Bronchial epithelial cell (primary cell): ENCODE data around the gene EVA1A. TPM values are rescaled to one million over a fixed set of nuclear protein-coding genes. Genes with fewer than 3 reads are reported as not detected.

ENCODE experiments used
- DNase-seq: peaks from one replicate; pipeline ENCODE4 v3.0.0-alpha.2; 2010; ENCODE audit warnings: low read depth
- FAIRE-seq: peaks from 2 replicates; lab custom pipeline; 2011; peaks lifted over from hg19 to GRCh38; lab: Jason Lieb, UNC
- H3K27me3 ChIP-seq: 2 replicates; pipeline ENCODE4 v1.5.1; 2011; ENCODE audit warnings: low read length; ENCODE audit not compliant: control insufficient read depth, insufficient read depth
- H3K36me3 ChIP-seq: 2 replicates; pipeline ENCODE4 v1.5.1; 2011; ENCODE audit warnings: low read length; ENCODE audit not compliant: control insufficient read depth, insufficient read depth
- H3K4me3 ChIP-seq: 2 replicates; pipeline ENCODE4 v1.5.1; 2011; ENCODE audit warnings: mild to moderate bottlenecking, low read depth, low read length, control low read depth
- total RNA-seq: library from RNA; depleted of rRNA; stranded (reverse); fragments of >200 nt; gene quantifications from 2 replicates; pipeline ENCODE4 v1.2.1, GENCODE V29; 2014
- TF ChIP-seq, protein P1 (sequence below): IDR thresholded peaks from 2 replicates; pipeline ENCODE4 v1.5.1; 2011; ENCODE audit warnings: mild to moderate bottlenecking, moderate library complexity, low read length, control low read depth, inconsistent platforms; ENCODE audit not compliant: insufficient read depth, severe bottlenecking

Gene EVA1A
- total RNA-seq, 1 donor from 2014 or later: 5.8 TPM

GRCh38 chr2:75475976-75476375 lies 84.8 kb downstream of the EVA1A start:
- Histone ChIP-seq H3K36me3 (no peaks in the 10 kb centered on the region), H3K4me3 (no peak overlapping the region), H3K27me3 (no peaks in the 10 kb centered on the region)
- DNase-seq (no peak), FAIRE-seq (no peak)
- TF ChIP-seq, protein P1, sequence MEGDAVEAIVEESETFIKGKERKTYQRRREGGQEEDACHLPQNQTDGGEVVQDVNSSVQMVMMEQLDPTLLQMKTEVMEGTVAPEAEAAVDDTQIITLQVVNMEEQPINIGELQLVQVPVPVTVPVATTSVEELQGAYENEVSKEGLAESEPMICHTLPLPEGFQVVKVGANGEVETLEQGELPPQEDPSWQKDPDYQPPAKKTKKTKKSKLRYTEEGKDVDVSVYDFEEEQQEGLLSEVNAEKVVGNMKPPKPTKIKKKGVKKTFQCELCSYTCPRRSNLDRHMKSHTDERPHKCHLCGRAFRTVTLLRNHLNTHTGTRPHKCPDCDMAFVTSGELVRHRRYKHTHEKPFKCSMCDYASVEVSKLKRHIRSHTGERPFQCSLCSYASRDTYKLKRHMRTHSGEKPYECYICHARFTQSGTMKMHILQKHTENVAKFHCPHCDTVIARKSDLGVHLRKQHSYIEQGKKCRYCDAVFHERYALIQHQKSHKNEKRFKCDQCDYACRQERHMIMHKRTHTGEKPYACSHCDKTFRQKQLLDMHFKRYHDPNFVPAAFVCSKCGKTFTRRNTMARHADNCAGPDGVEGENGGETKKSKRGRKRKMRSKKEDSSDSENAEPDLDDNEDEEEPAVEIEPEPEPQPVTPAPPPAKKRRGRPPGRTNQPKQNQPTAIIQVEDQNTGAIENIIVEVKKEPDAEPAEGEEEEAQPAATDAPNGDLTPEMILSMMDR: no peak

DNA sequence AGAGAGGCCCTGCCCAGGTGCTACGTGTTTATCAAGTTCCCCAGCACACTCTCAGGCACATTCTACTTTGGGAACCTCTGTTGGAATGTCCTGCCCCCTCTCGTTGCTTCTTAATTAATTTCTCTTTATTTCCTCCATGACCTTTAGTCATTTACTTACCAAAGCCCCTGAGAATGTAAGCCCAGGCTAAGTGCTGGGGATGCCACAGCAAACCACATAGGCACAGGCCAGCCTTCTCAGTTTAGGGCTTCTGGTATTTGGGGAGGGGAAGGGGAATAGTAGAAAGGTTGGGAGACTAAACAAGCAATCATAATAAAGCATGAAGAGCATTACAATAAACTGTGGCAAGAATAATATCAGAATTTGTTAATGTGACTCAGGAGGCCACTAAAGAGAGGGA lies 85.7 kb downstream of the EVA1A start:
- Histone ChIP-seq H3K27me3 (no peaks in the 10 kb centered on the region), H3K4me3 (no peak overlapping the region), H3K36me3 (no peaks in the 10 kb centered on the region)
- DNase-seq (no peak), FAIRE-seq (no peak)
- TF ChIP-seq, protein P1: no peak

DNA sequence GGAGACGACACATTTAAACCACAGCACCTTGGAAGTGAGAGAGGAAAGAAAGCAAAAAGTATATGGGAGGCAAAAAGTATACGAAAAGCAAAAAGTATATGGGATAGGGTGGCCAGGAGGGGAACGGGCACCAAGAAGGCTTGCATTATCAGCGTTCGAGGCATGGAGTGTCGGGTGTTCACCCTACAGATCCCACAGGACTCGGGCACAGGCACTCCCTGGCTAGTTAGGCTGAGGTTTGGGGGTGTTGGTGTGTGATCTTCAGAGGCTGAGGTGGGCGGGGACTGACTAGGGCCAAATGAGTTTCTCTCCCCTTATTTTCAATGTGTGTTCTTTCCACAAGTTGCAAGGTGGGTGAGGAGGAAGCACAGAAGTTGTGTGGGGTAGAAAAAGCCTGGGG lies 86.6 kb downstream of the EVA1A start:
- no peak overlapping the region for H3K4me3 ChIP-seq
- FAIRE-seq (no peak), DNase-seq (no peak)
- TF ChIP-seq, protein P1: no peak
- H3K27me3 ChIP-seq: no peaks in the 10 kb centered on the region
- no peaks in the 10 kb centered on the region for H3K36me3 ChIP-seq

- Histone ChIP-seq H3K27me3 (no peaks in the 10 kb centered on the region), H3K4me3 (no peak overlapping the region), H3K36me3 (no peaks in the 10 kb centered on the region)
- FAIRE-seq (no peak), DNase-seq (peak; percentile 46)
- TF ChIP-seq, protein P1: peak; percentile 66
Measured at GRCh38 chr2:75466708-75467311, 93.9 kb downstream of the EVA1A start.

DNA sequence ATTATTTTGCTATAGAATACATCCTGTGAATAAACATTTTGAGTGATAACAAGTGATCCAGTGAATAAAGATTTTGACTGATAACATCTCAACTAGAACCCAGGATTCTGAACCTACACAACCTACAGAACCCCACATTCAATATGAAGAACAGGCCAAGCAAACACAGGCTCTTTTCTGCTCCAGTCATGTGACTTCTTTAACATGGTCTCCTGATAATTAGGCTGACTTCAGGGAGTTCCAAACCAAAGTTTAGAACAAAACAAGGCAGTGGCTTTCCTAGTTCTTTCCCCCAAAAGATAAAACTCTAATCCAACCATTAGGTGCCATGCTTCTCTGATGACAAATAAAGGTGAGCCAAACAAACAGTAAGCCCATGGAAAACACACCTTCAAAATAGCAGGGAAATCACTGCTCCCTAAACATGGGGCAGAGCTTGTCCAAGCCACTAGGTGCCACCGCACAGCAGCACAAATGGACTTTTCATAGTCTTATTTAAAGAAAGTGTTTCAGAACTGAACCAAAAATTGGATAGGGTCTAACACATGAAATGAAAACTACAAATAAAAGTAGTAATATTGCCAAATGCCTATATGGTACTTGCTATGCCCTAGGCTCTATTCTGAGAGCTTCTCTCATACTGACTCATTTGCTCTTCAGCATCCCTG lies 95.3 kb downstream of the EVA1A start:
- TF ChIP-seq, protein P1: peak; percentile 46
- H3K27me3 ChIP-seq: no peaks in the 10 kb centered on the region
- peak; percentile 25 for DNase-seq
- H3K4me3 ChIP-seq: no peak overlapping the region
- H3K36me3 ChIP-seq: no peaks in the 10 kb centered on the region
- FAIRE-seq: no peak
